Endothelial cell of umbilical vein (primary cell): Measurements from ENCODE around the gene DGKB. TPM values are rescaled to one million over a fixed set of nuclear protein-coding genes. Genes with fewer than 3 reads are reported as not detected.

Experiments used
- Bru-seq: library from RNA; stranded (reverse); fragments of 400-500 nt; gene quantifications from one replicate; lab custom pipeline; 2021; lab: Mats Ljungman, UMichigan
- BruChase-seq, 2 experiments: library from RNA; stranded (reverse); fragments of 400-500 nt; gene quantifications; one replicate each; lab custom pipeline; 2021; lab: Mats Ljungman, UMichigan
- BruUV-seq: library from RNA; stranded (reverse); fragments of 400-500 nt; replicated peaks from 2 replicates; lab custom pipeline; 2021; lab: Mats Ljungman, UMichigan
- CTCF ChIA-PET: fragments of 300-600, 350-600 bp; sonication (Branson Sonifier 250); formaldehyde crosslinking; loops from one replicate; lab custom pipeline; 2021; ENCODE audit warnings: antibody characterized with exemption, inconsistent platforms; lab: Charles Lee
- POLR2A ChIA-PET: fragments of 300-600, 350-600 bp; sonication (Branson Sonifier 250); formaldehyde crosslinking; loops from one replicate; lab custom pipeline; 2021; ENCODE audit warnings: antibody characterized with exemption, inconsistent platforms; lab: Charles Lee
- DNase-seq: peaks from one replicate; pipeline ENCODE4 v3.0.0-alpha.2; 2011; ENCODE audit warnings: low read depth, low spot score
- FAIRE-seq: peaks from 2 replicates; lab custom pipeline; 2011; peaks lifted over from hg19 to GRCh38; lab: Jason Lieb, UNC
- H2AFZ ChIP-seq: 2 replicates; pipeline ENCODE4 v1.6.0; 2012; ENCODE audit warnings: low read depth, low read length, control low read depth, inconsistent platforms
- H3K27ac ChIP-seq: 2 replicates; pipeline ENCODE4 v1.5.1; 2011; ENCODE audit warnings: low read depth, mild to moderate bottlenecking, control low read depth, low read length, moderate library complexity; ENCODE audit not compliant: insufficient read depth
- H3K27me3 ChIP-seq, 2 experiments: 2 replicates each; pipeline versions ENCODE4 v1.6.0 to v1.6.1; 2011; ENCODE audit warnings: low read length in 2 of 2, mixed read lengths in 1 of 2; ENCODE audit not compliant: control insufficient read depth in 2 of 2, insufficient read depth in 2 of 2
- H3K36me3 ChIP-seq, 2 experiments: 2 replicates in 1 of 2; 3 replicates in 1 of 2; pipeline ENCODE4 v1.5.1; 2011; ENCODE audit warnings: low read length in 2 of 2, mild to moderate bottlenecking in 1 of 2, moderate library complexity in 1 of 2; ENCODE audit not compliant: control insufficient read depth in 2 of 2, insufficient read depth in 2 of 2; ENCODE audit errors: extremely low read depth in 1 of 2
- H3K4me1 ChIP-seq: 3 replicates; pipeline ENCODE4 v1.5.1; 2011; ENCODE audit warnings: mild to moderate bottlenecking, low read length; ENCODE audit not compliant: control insufficient read depth, insufficient read depth; ENCODE audit errors: extremely low read depth
- H3K4me2 ChIP-seq: 2 replicates; pipeline ENCODE4 v1.6.1; 2011; ENCODE audit warnings: low read length, control low read depth, mixed read lengths; ENCODE audit not compliant: insufficient read depth
- H3K4me3 ChIP-seq, 3 experiments: fragments of 200-600 bp in 1 of 3; sonication (generic), shearing (Covaris generic) in 1 of 3; replicated peaks in 1 of 3; 2 replicates each; pipeline ENCODE4 v1.5.1; 2011 to 2016; ENCODE audit warnings: control low read depth in 3 of 3, low read length in 3 of 3, mild to moderate bottlenecking in 2 of 3, inconsistent platforms in 1 of 3, low read depth in 1 of 3, moderate library complexity in 1 of 3; ENCODE audit not compliant: insufficient read depth in 1 of 3
- H3K79me2 ChIP-seq: 2 replicates; pipeline ENCODE4 v1.6.0; 2012; ENCODE audit warnings: low read length, inconsistent platforms; ENCODE audit not compliant: control insufficient read depth, insufficient read depth
- H3K9ac ChIP-seq: replicated peaks from 2 replicates; pipeline ENCODE3; 2011; ENCODE audit warnings: low read length, control low read depth; ENCODE audit not compliant: insufficient read depth; ENCODE audit errors: extremely low read depth
- H3K9me1 ChIP-seq: replicated peaks from 3 replicates; pipeline ENCODE4 v1.6.0; 2011; ENCODE audit warnings: mild to moderate bottlenecking, low read length; ENCODE audit not compliant: control insufficient read depth, insufficient read depth; ENCODE audit errors: extremely low read depth
- H3K9me3 ChIP-seq: replicated peaks from 2 replicates; pipeline ENCODE4 v1.5.1; 2012; ENCODE audit warnings: low read length, inconsistent platforms; ENCODE audit not compliant: control insufficient read depth, insufficient read depth
- H4K20me1 ChIP-seq: replicated peaks from 2 replicates; pipeline ENCODE3; 2011; ENCODE audit warnings: mild to moderate bottlenecking, low read length; ENCODE audit not compliant: control insufficient read depth, insufficient read depth; ENCODE audit errors: extremely low read depth
- EZH2 ChIP-seq: IDR thresholded peaks from 2 replicates; pipeline ENCODE4 v1.6.1; 2012; ENCODE audit warnings: borderline replicate concordance, low read depth, mild to moderate bottlenecking, moderate library complexity, low read length, inconsistent platforms; ENCODE audit not compliant: severe bottlenecking
- FOS ChIP-seq: IDR thresholded peaks from 2 replicates; pipeline ENCODE4 v1.6.1; 2011; ENCODE audit warnings: mild to moderate bottlenecking, low read length, moderate library complexity, borderline replicate concordance; ENCODE audit not compliant: insufficient read depth
- GATA2 ChIP-seq: IDR thresholded peaks from 2 replicates; pipeline ENCODE4 v1.7.0; 2011; ENCODE audit warnings: low read depth, mild to moderate bottlenecking, moderate library complexity, mixed read lengths, low read length; ENCODE audit not compliant: insufficient read length, insufficient read depth
- JUN ChIP-seq: IDR thresholded peaks from 2 replicates; pipeline ENCODE4 v1.6.1; 2011; ENCODE audit warnings: borderline replicate concordance, low read depth; ENCODE audit not compliant: insufficient read length, insufficient read depth
- MYC ChIP-seq: IDR thresholded peaks from one replicate; pipeline ENCODE4 v1.6.1; 2011; ENCODE audit warnings: mild to moderate bottlenecking, low read depth, low read length
- POLR2A ChIP-seq: IDR thresholded peaks from 2 replicates; pipeline ENCODE4 v1.6.1; 2012; ENCODE audit warnings: low read depth, mild to moderate bottlenecking, control low read depth, low read length
- POLR2AphosphoS5 ChIP-seq: IDR thresholded peaks from 2 replicates; pipeline ENCODE4 v1.6.1; 2012; ENCODE audit warnings: low read depth, mild to moderate bottlenecking, control low read depth, low read length, moderate library complexity; ENCODE audit not compliant: insufficient read depth
- dilution Hi-C: fragments of 300-500 bp; cut with MboI; formaldehyde crosslinking; loops from one replicate; pipeline ENCODE4 v1.15.0; 2019; ENCODE audit warnings: low sequenced_read_pairs; ENCODE audit not compliant: extremely low pct_ligation_motif_present
- intact Hi-C: fragments of 100-400 bp; cut with micrococcal nuclease; formaldehyde crosslinking; loops from one replicate; pipeline ENCODE4 v1.10.0; 2022
- long read RNA-seq: library from polyadenylated mRNA; stranded (forward); transcript quantifications from one replicate; pipeline ENCODE4 v2.0.0, GENCODE V29; 2021
- polyA minus RNA-seq, 3 experiments: library from RNA; depleted of rRNA, polyadenylated mRNA; stranded (reverse); fragments of >200 nt; gene quantifications; 1 replicate in 1 of 3; 2 replicates in 2 of 3; pipeline ENCODE4 v1.2.3, GENCODE V29; 2011
- polyA plus RNA-seq, 4 experiments: library from polyadenylated mRNA; depleted of rRNA in 3 of 4; stranded (reverse) in 3 of 4; unstranded in 1 of 4; fragments of >200 nt; gene quantifications; 2 replicates each; pipeline versions ENCODE4 v1.2.1 to v1.2.3, GENCODE V29; 2011 to 2012; ENCODE audit warnings: missing spikeins in 1 of 4
- total RNA-seq: library from RNA; stranded (reverse); gene quantifications from 2 replicates; pipeline ENCODE4 v1.2.3, GENCODE V29; 2021
- TF ChIP-seq, protein P1 (sequence below): IDR thresholded peaks from 2 replicates; pipeline ENCODE4 v1.6.1; 2011; ENCODE audit not compliant: insufficient read depth, insufficient read length
- TF ChIP-seq, protein P2 (sequence below), 2 donors: IDR thresholded peaks; 1 replicate in 1 of 2; 2 replicates in 1 of 2; pipeline ENCODE4 v1.5.1; 2011; ENCODE audit warnings: low read length in 2 of 2, mild to moderate bottlenecking in 2 of 2, moderate library complexity in 2 of 2, control low read depth in 1 of 2, inconsistent platforms in 1 of 2, low read depth in 1 of 2; ENCODE audit not compliant: insufficient read depth in 1 of 2; ENCODE audit errors: extremely low read depth in 1 of 2

The DGKB gene
- total RNA-seq (0.44 TPM in 1 of 2 replicates, not detected in the other), polyA plus RNA-seq (not detected in 2 replicates), polyA minus RNA-seq (not detected in 2 replicates), Bru-seq, nascent RNA (percentile 6 among the genes with signal in this experiment), BruChase-seq, experiment 1, labeled RNA remaining after a 6-hour chase (percentile 9 among the genes with signal in this experiment), BruChase-seq, experiment 2, labeled RNA remaining after a 2-hour chase (percentile 6 among the genes with signal in this experiment)
- polyA plus RNA-seq (2011; cell fraction: cytosol; rRNA removed): not detected in 2 replicates
- 0.42 TPM in 1 of 2 replicates, not detected in the other for polyA plus RNA-seq (2011; cell fraction: nucleus; rRNA removed)
- not detected in 2 replicates for polyA plus RNA-seq (2012)
- polyA minus RNA-seq (2011; cell fraction: cytosol; rRNA and poly(A)+ RNA removed): not detected
- polyA minus RNA-seq (2011; cell fraction: nucleus; rRNA and poly(A)+ RNA removed): 0.19 TPM in 1 of 2 replicates, not detected in the other
- long read RNA-seq: 0 reads

DNA sequence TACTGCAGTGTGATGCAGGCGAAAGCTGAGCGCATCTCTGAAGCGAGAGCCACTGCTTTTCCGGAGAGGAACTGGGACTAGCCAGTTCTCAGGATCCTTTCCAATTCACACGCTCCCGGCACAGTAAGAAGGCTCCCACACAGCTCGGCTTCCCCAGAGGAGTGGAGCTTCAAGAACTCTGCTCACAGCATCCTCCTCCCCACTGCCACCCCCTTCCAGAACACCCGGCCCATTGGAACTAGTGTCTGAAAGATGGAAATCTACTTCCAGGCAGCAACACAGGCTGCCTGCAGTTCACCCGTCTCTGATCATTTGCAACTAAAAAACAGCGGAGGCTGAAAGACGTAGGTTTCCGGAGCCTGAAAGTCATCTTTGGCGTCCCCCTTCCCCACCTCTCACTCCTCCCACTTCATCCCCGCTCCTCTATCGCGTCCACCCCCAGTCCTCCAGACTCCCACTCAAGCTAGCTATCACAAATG is at the start of gene DGKB:
Gene DGKB, minus strand, starts transcription at position 163 of the 479 bp plus-strand sequence.
- Histone ChIP-seq H3K36me3 (no peaks in the 10 kb centered on the region), H3K9me3 (no peaks in the 10 kb centered on the region), H4K20me1 (no peaks in the 10 kb centered on the region), H3K27ac (no peak within 1 kb of the TSS), H3K27me3 (peaks cover 0 to 5% of the 10 kb centered on the region in 2 experiments), H2AFZ (peak within 1 kb of the TSS; percentile 90), H3K9ac (no peak within 1 kb of the TSS), H3K9me1 (no peaks in the 10 kb centered on the region), H3K4me1 (peaks cover 4% of the 10 kb centered on the region), H3K4me3 (peak within 1 kb of the TSS; percentile 1 to 41 (median 17)), H3K4me2 (peak within 1 kb of the TSS; percentile 70), H3K79me2 (no peaks in the 10 kb centered on the region)
- ChIA-PET POLR2A (no interaction called here), CTCF (interaction anchor here (0.9 to 2.1 kb wide), 6 partner anchors 10 to 1621 kb away, joined by 3 to 9 read pairs (median 4); no protein-coding TSS in a partner anchor)
- TF ChIP-seq FOS (no peak), EZH2 (no peak), POLR2AphosphoS5 (no peak), POLR2A (no peak), GATA2 (no peak), JUN (no peak), MYC (no peak)
- TF ChIP-seq, protein P1, sequence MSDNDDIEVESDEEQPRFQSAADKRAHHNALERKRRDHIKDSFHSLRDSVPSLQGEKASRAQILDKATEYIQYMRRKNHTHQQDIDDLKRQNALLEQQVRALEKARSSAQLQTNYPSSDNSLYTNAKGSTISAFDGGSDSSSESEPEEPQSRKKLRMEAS: no peak
- TF ChIP-seq, protein P2, sequence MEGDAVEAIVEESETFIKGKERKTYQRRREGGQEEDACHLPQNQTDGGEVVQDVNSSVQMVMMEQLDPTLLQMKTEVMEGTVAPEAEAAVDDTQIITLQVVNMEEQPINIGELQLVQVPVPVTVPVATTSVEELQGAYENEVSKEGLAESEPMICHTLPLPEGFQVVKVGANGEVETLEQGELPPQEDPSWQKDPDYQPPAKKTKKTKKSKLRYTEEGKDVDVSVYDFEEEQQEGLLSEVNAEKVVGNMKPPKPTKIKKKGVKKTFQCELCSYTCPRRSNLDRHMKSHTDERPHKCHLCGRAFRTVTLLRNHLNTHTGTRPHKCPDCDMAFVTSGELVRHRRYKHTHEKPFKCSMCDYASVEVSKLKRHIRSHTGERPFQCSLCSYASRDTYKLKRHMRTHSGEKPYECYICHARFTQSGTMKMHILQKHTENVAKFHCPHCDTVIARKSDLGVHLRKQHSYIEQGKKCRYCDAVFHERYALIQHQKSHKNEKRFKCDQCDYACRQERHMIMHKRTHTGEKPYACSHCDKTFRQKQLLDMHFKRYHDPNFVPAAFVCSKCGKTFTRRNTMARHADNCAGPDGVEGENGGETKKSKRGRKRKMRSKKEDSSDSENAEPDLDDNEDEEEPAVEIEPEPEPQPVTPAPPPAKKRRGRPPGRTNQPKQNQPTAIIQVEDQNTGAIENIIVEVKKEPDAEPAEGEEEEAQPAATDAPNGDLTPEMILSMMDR (IDR thresholded peaks at IDR 0.05; ENCODE audit: extremely low read depth in 1 of 2, insufficient read depth in 1 of 2, low read depth in 1 of 2, low read length in 2 of 2): no peak
- intact Hi-C loops (loop anchor here (5.0 kb wide), 1 partner anchor 185 kb away; no protein-coding TSS in a partner anchor), dilution Hi-C loops (no loop called here)
- no TSS peak for BruUV-seq
- DNase-seq: peak; percentile 41
- peak; percentile 31 for FAIRE-seq
